ENCODE data around the gene SEC22C.

DNA sequence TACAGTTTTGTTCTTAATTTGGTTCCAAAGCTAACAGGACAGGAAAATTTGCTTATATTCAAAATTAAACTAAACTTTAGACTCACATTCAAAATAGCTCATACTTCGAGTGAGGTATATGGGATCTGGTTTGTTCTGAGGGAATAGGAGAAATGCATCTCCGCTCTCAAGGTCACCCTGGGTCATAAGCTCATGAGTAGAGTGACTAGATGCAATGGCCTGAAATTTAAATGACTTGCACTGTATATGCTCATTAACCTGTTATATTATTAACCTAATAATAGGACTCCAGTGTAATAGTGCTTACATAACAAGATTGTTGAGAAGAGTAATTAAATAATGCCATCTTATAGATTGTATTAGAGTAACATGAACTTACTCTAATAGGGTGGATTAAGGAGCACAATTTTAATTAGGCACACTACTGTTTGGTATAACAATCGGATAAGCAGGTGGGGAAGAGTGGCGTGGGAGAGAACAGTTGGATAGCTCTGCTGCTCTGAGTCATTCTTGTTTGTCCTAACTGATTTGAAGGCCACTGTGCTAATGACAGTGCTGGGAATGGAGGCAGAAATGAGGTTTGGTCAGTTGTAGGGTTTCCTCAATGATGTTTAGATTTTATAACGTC lies 23.9 kb upstream of the SEC22C start:
- TF ChIP-seq POLR2A (IDR thresholded peaks at IDR 0.05; ENCODE audit: low read depth) (no peak), EP300 (IDR thresholded peaks at IDR 0.05) (no peak), POLR2AphosphoS5 (IDR thresholded peaks at IDR 0.05) (no peak)
- TF ChIP-seq, protein P1, sequence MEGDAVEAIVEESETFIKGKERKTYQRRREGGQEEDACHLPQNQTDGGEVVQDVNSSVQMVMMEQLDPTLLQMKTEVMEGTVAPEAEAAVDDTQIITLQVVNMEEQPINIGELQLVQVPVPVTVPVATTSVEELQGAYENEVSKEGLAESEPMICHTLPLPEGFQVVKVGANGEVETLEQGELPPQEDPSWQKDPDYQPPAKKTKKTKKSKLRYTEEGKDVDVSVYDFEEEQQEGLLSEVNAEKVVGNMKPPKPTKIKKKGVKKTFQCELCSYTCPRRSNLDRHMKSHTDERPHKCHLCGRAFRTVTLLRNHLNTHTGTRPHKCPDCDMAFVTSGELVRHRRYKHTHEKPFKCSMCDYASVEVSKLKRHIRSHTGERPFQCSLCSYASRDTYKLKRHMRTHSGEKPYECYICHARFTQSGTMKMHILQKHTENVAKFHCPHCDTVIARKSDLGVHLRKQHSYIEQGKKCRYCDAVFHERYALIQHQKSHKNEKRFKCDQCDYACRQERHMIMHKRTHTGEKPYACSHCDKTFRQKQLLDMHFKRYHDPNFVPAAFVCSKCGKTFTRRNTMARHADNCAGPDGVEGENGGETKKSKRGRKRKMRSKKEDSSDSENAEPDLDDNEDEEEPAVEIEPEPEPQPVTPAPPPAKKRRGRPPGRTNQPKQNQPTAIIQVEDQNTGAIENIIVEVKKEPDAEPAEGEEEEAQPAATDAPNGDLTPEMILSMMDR (IDR thresholded peaks at IDR 0.05), result no peak

Data from esophagus muscularis mucosa (tissue), 4 donors.